Glomerular endothelial cell (primary cell): ENCODE measurements around the gene SYCN. TPM values are rescaled to one million over a fixed set of nuclear protein-coding genes. Genes with fewer than 3 reads are reported as not detected.

Source experiments
- DNase-seq: peaks from one replicate; pipeline ENCODE4 v3.0.0-alpha.2; 2011; ENCODE audit warnings: low read depth, low spot score; ENCODE audit errors: extremely low read depth
- total RNA-seq: library from RNA; depleted of rRNA; stranded (reverse); fragments of >200 nt; gene quantifications from 2 replicates; pipeline ENCODE4 v1.2.3, GENCODE V29; 2015

Gene SYCN
- total RNA-seq, 1 donor from 2014 or later = not detected

- no peak for DNase-seq
These were observed 46.6 kb downstream of the SYCN start for GRCh38 chr19:39157275-39157996.

GRCh38 chr19:39156326-39157230 is 47.5 kb downstream of the SYCN start:
- no peak for DNase-seq

GRCh38 chr19:39155741-39156140 is 48.3 kb downstream of the SYCN start:
- DNase-seq = no peak

GRCh38 chr19:39155114-39155700 is 48.9 kb downstream of the SYCN start:
- DNase-seq = no peak

GRCh38 chr19:39154629-39155100 is 49.4 kb downstream of the SYCN start:
- no peak for DNase-seq

- DNase-seq = no peak
These were observed 49.9 kb downstream of the SYCN start for GRCh38 chr19:39154100-39154628.

Other genes starting within 250 kb of the SYCN start
- 12.2 and 23.1 TPM in 2 replicates for gene FBXO17, start 228.5 kb downstream of the SYCN start, total RNA-seq
- gene FBXO27, start 171.7 kb downstream of the SYCN start, total RNA-seq = 6.0 and 15.0 TPM in 2 replicates
- gene ACP7, start 119.9 kb downstream of the SYCN start, total RNA-seq = not detected in 2 replicates
- gene PAK4, start 78.5 kb downstream of the SYCN start, total RNA-seq = 26.4 and 36.6 TPM in 2 replicates
- not detected in 2 replicates for gene NCCRP1, start 7.3 kb downstream of the SYCN start, total RNA-seq
- gene IFNL3, start 40.7 kb upstream of the SYCN start, total RNA-seq = not detected in 2 replicates
- not detected in 2 replicates for gene IFNL4, start 44.6 kb upstream of the SYCN start, total RNA-seq
- not detected in 2 replicates for gene IFNL2, start 64.1 kb upstream of the SYCN start, total RNA-seq
- not detected in 2 replicates for gene IFNL1, start 92.1 kb upstream of the SYCN start, total RNA-seq
- gene LRFN1, start 116.6 kb upstream of the SYCN start, total RNA-seq = 0.34 and 1.2 TPM in 2 replicates
- gene GMFG, start 131.8 kb upstream of the SYCN start, total RNA-seq = 92.9 and 104 TPM in 2 replicates
- 61.2 and 89.1 TPM in 2 replicates for gene SAMD4B, start 138.2 kb upstream of the SYCN start, total RNA-seq
- gene PAF1, start 186.8 kb upstream of the SYCN start, total RNA-seq = 27.4 and 32.1 TPM in 2 replicates
- gene MED29, start 187.1 kb upstream of the SYCN start, total RNA-seq = 25.1 and 29.5 TPM in 2 replicates
- 6.5 and 21.6 TPM in 2 replicates for gene ZFP36, start 202.6 kb upstream of the SYCN start, total RNA-seq
- gene PLEKHG2, start 208.4 kb upstream of the SYCN start, total RNA-seq = 26.4 and 60.0 TPM in 2 replicates
- gene RPS16, start 231.7 kb upstream of the SYCN start, total RNA-seq = 802 and 1,288 TPM in 2 replicates
- 100 and 104 TPM in 2 replicates for gene SUPT5H, start 241.3 kb upstream of the SYCN start, total RNA-seq